OCI-LY1 (cell line): Measurements from ENCODE around the gene MGST1.

Experiments used
- H2AFZ ChIP-seq: fragments of 200-600 bp; sonication (generic), shearing (Covaris generic); 2 replicates; pipeline ENCODE4 v1.6.0; 2014; ENCODE audit warnings: antibody characterized with exemption, mild to moderate bottlenecking, low read length
- H3F3A ChIP-seq: fragments of 200-600 bp; sonication (generic), shearing (Covaris generic); 2 replicates; pipeline ENCODE4 v1.6.0; 2014; ENCODE audit warnings: mild to moderate bottlenecking, antibody characterized with exemption, low read length, moderate library complexity; ENCODE audit not compliant: insufficient read depth
- H3K27ac ChIP-seq: fragments of 200-600 bp; sonication (generic); 2 replicates; pipeline ENCODE4 v1.5.1; 2014; ENCODE audit warnings: low read length, mixed run types, mild to moderate bottlenecking, low read depth; ENCODE audit not compliant: poor library complexity, severe bottlenecking
- H3K27me3 ChIP-seq: fragments of 200-600 bp; sonication (generic); 2 replicates; pipeline ENCODE4 v1.6.0; 2014; ENCODE audit warnings: antibody characterized with exemption, mild to moderate bottlenecking, low read length, moderate library complexity; ENCODE audit not compliant: insufficient read depth
- H3K36me3 ChIP-seq: fragments of 200-600 bp; sonication (generic); 2 replicates; pipeline ENCODE4 v1.6.1; 2014; ENCODE audit warnings: mild to moderate bottlenecking, antibody characterized with exemption, low read length, moderate library complexity, mixed read lengths; ENCODE audit not compliant: insufficient read depth
- H3K4me1 ChIP-seq: fragments of 200-600 bp; sonication (generic); 2 replicates; pipeline ENCODE4 v1.5.1; 2014; ENCODE audit warnings: mild to moderate bottlenecking, low read length, moderate library complexity; ENCODE audit not compliant: insufficient read depth, severe bottlenecking
- H3K4me2 ChIP-seq: fragments of 200-600 bp; sonication (generic), shearing (Covaris generic); 2 replicates; pipeline ENCODE4 v1.6.1; 2014; ENCODE audit warnings: low read length
- H3K4me3 ChIP-seq: fragments of 200-600 bp; sonication (generic); 2 replicates; pipeline ENCODE4 v1.5.1; 2014; ENCODE audit warnings: low read length, low read depth, mild to moderate bottlenecking, mixed read lengths; ENCODE audit not compliant: poor library complexity, severe bottlenecking
- H3K79me2 ChIP-seq: fragments of 200-600 bp; shearing (Covaris generic); 2 replicates; pipeline ENCODE4 v1.6.1; 2016; ENCODE audit warnings: mixed run types, low read length, mixed read lengths; ENCODE audit not compliant: insufficient read depth
- H3K9ac ChIP-seq: fragments of 200-600 bp; sonication (generic), shearing (Covaris generic); 2 replicates; pipeline ENCODE4 v1.6.1; 2014; ENCODE audit warnings: mild to moderate bottlenecking, low read length, mixed read lengths
- H3K9me2 ChIP-seq: fragments of 200-600 bp; sonication (generic), shearing (Covaris generic); 2 replicates; pipeline ENCODE4 v1.6.1; 2014; ENCODE audit warnings: low read depth, mild to moderate bottlenecking, low read length, mixed read lengths
- H3K9me3 ChIP-seq: fragments of 200-600 bp; shearing (Covaris generic); 2 replicates; pipeline ENCODE4 v1.6.1; 2014; ENCODE audit warnings: low read length, mixed read lengths
- H4K20me1 ChIP-seq: fragments of 200-600 bp; sonication (generic), shearing (Covaris generic); 2 replicates; pipeline ENCODE4 v1.6.0; 2016; ENCODE audit warnings: mild to moderate bottlenecking, low read length; ENCODE audit not compliant: insufficient read depth
- CTCF ChIP-seq: fragments of 200-600 bp; sonication (generic), shearing (Covaris generic); IDR thresholded peaks from 2 replicates; pipeline ENCODE4 v1.5.1; 2017; ENCODE audit warnings: mild to moderate bottlenecking, antibody characterized with exemption, low read length, moderate library complexity, mixed read lengths
- EZH2 ChIP-seq: fragments of 200-600 bp; sonication (generic), shearing (Covaris generic); IDR thresholded peaks from 2 replicates; pipeline ENCODE4 v1.8.0; 2017; ENCODE audit warnings: borderline replicate concordance, mixed run types, mild to moderate bottlenecking, antibody characterized with exemption, low read length, moderate library complexity, mixed read lengths

The MGST1 gene

DNA sequence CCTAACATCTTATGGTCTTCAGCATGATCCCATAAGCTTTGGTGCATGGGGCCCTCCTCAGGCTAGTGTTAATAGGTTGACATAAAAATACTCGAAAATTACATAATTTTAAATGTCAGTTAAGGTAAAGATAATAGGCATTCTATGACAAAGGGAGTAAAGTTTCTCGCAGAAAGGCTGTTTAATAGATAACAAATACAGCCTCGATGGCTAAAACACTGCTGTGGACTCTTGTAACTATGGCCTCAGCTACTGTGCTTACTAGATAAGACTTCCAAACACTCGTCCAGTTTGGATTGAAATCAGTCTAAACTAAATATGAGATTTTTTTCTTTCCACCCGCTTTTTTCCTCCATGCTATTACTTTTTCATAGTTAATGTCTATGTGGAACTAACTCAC lies 23.2 kb upstream of the MGST1 start:
- Histone ChIP-seq H3F3A (no peaks in the 10 kb centered on the region), H3K4me3 (no peak overlapping the region), H3K36me3 (no peaks in the 10 kb centered on the region), H3K9ac (no peak overlapping the region), H3K4me1 (no peaks in the 10 kb centered on the region), H3K27ac (no peak overlapping the region), H3K9me3 (no peaks in the 10 kb centered on the region), H3K9me2 (no peaks in the 10 kb centered on the region), H3K4me2 (no peak overlapping the region), H3K27me3 (no peaks in the 10 kb centered on the region; the same call in 1 of the 2 replicates), H3K79me2 (no peaks in the 10 kb centered on the region), H4K20me1 (no peaks in the 10 kb centered on the region), H2AFZ (no peak overlapping the region)
- no peak for TF ChIP-seq EZH2
- no peak for TF ChIP-seq CTCF

DNA sequence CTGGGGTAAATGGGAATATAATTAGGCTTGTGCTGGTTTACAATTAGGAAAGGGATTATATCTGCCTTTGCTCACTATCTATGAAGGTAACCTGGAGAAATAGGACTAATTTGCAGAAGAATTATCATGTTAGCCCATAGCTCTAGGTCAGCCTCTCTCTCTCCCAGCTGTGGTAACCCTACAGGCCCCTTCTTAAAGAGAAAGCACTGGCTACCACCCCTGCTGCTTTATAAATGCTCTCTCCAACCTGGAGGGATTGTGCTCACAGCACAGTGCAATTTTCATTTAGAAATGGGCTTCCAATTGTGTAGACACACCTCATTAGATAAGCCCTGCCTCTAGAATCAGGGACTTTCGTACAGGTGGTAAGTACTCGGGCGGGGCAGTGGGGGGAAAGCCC lies 22.7 kb upstream of the MGST1 start:
- H3K9me3 ChIP-seq, result no peaks in the 10 kb centered on the region
- H3K79me2 ChIP-seq, result no peaks in the 10 kb centered on the region
- no peaks in the 10 kb centered on the region for H3K9me2 ChIP-seq

GRCh38 chr12:16325426-16325825 lies 22.0 kb upstream of the MGST1 start:
- no peaks in the 10 kb centered on the region for H3K9me3 ChIP-seq
- H3F3A ChIP-seq, result no peaks in the 10 kb centered on the region
- no peaks in the 10 kb centered on the region; the same call in 1 of the 2 replicates for H3K27me3 ChIP-seq
- H3K4me3 ChIP-seq, result no peak overlapping the region
- H3K27ac ChIP-seq, result no peak overlapping the region
- no peaks in the 10 kb centered on the region for H3K79me2 ChIP-seq
- H3K4me1 ChIP-seq, result no peaks in the 10 kb centered on the region
- no peaks in the 10 kb centered on the region for H3K9me2 ChIP-seq
- no peak overlapping the region for H3K4me2 ChIP-seq
- H3K9ac ChIP-seq, result no peak overlapping the region
- no peak overlapping the region for H2AFZ ChIP-seq
- TF ChIP-seq CTCF (no peak), EZH2 (no peak)
- no peaks in the 10 kb centered on the region for H4K20me1 ChIP-seq
- no peaks in the 10 kb centered on the region for H3K36me3 ChIP-seq

More for the DNA sequence above, 22.7 kb upstream of the MGST1 start:
- no peak overlapping the region for H3K4me2 ChIP-seq
- no peak overlapping the region for H3K27ac ChIP-seq
- no peak overlapping the region for H3K9ac ChIP-seq
- no peaks in the 10 kb centered on the region; the same call in 1 of the 2 replicates for H3K27me3 ChIP-seq
- TF ChIP-seq EZH2 (no peak), CTCF (no peak)
- no peaks in the 10 kb centered on the region for H4K20me1 ChIP-seq
- H3K36me3 ChIP-seq, result no peaks in the 10 kb centered on the region
- H3K4me3 ChIP-seq, result no peak overlapping the region
- H3F3A ChIP-seq, result no peaks in the 10 kb centered on the region
- no peak overlapping the region for H2AFZ ChIP-seq
- H3K4me1 ChIP-seq, result no peaks in the 10 kb centered on the region
